ENCODE measurements around the gene SERPINA4.
"Not testable (repeated sequence)": the region's sequence is repeated elsewhere in the genome, so short reads cannot be mapped to it uniquely, and the experiment has no call there.

SERPINA4 gene

GRCh38 chr14:94570002-94570400, 8.8 kb downstream of the SERPINA4 start:
- no peak for DNase-seq

- no peak for DNase-seq
Measured at GRCh38 chr14:94570440-94570839, 9.2 kb downstream of the SERPINA4 start.

- DNase-seq = no peak
Measured at GRCh38 chr14:94571395-94571794, 10.2 kb downstream of the SERPINA4 start.

- no peak for DNase-seq
Measured at GRCh38 chr14:94571950-94572349, 10.7 kb downstream of the SERPINA4 start.

GRCh38 chr14:94572637-94573303, 11.5 kb downstream of the SERPINA4 start:
- no peak for DNase-seq

- DNase-seq = no peak
Measured at GRCh38 chr14:94573475-94574277, 12.4 kb downstream of the SERPINA4 start.

- DNase-seq = no peak
Measured at GRCh38 chr14:94574336-94574735, 13.1 kb downstream of the SERPINA4 start.

GRCh38 chr14:94575730-94576585, 14.7 kb downstream of the SERPINA4 start:
- DNase-seq = no peak

GRCh38 chr14:94577472-94577871, 16.2 kb downstream of the SERPINA4 start:
- not testable (repeated sequence) for DNase-seq

GRCh38 chr14:94578712-94579111, 17.5 kb downstream of the SERPINA4 start:
- no peak for DNase-seq

GRCh38 chr14:94581127-94581999, 20.1 kb downstream of the SERPINA4 start, which contains the start of gene SERPINA5:
Gene SERPINA5, plus strand, starts transcription at chr14:94581426. Its CDS starts 5,937 bp downstream, at chr14:94587363.
- no peak for DNase-seq

GRCh38 chr14:94582199-94582750, 21.0 kb downstream of the SERPINA4 start:
- no peak for DNase-seq

- DNase-seq = no peak
Measured at GRCh38 chr14:94582851-94583250, 21.6 kb downstream of the SERPINA4 start.

- no peak for DNase-seq
Measured at GRCh38 chr14:94583557-94583956, 22.3 kb downstream of the SERPINA4 start.

- no peak for DNase-seq
Measured at GRCh38 chr14:94584591-94585280, 23.5 kb downstream of the SERPINA4 start.

- DNase-seq = no peak
Measured at GRCh38 chr14:94586635-94587034, 25.4 kb downstream of the SERPINA4 start.

- DNase-seq = no peak
Measured at GRCh38 chr14:94588311-94588710, 27.1 kb downstream of the SERPINA4 start.

GRCh38 chr14:94591073-94591472, 29.8 kb downstream of the SERPINA4 start:
- DNase-seq = no peak

- DNase-seq = no peak
Measured at GRCh38 chr14:94591871-94592270, 30.6 kb downstream of the SERPINA4 start.

- no peak for DNase-seq
Measured at GRCh38 chr14:94592457-94592856, 31.2 kb downstream of the SERPINA4 start.

GRCh38 chr14:94593376-94593748, 32.1 kb downstream of the SERPINA4 start:
- DNase-seq = no peak

Measured in cerebellar nuclear complex (tissue), 1 donor.